ENCODE data around the gene PML. TPM values are rescaled to one million over a fixed set of nuclear protein-coding genes. Genes with fewer than 3 reads are reported as not detected.
A peak's percentile ranks its signal among the peaks of the same experiment; 100 is the strongest.

Gene PML, protein sequence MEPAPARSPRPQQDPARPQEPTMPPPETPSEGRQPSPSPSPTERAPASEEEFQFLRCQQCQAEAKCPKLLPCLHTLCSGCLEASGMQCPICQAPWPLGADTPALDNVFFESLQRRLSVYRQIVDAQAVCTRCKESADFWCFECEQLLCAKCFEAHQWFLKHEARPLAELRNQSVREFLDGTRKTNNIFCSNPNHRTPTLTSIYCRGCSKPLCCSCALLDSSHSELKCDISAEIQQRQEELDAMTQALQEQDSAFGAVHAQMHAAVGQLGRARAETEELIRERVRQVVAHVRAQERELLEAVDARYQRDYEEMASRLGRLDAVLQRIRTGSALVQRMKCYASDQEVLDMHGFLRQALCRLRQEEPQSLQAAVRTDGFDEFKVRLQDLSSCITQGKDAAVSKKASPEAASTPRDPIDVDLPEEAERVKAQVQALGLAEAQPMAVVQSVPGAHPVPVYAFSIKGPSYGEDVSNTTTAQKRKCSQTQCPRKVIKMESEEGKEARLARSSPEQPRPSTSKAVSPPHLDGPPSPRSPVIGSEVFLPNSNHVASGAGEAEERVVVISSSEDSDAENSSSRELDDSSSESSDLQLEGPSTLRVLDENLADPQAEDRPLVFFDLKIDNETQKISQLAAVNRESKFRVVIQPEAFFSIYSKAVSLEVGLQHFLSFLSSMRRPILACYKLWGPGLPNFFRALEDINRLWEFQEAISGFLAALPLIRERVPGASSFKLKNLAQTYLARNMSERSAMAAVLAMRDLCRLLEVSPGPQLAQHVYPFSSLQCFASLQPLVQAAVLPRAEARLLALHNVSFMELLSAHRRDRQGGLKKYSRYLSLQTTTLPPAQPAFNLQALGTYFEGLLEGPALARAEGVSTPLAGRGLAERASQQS
- total RNA-seq, result 28.4 and 30.4 TPM in 2 replicates

DNA sequence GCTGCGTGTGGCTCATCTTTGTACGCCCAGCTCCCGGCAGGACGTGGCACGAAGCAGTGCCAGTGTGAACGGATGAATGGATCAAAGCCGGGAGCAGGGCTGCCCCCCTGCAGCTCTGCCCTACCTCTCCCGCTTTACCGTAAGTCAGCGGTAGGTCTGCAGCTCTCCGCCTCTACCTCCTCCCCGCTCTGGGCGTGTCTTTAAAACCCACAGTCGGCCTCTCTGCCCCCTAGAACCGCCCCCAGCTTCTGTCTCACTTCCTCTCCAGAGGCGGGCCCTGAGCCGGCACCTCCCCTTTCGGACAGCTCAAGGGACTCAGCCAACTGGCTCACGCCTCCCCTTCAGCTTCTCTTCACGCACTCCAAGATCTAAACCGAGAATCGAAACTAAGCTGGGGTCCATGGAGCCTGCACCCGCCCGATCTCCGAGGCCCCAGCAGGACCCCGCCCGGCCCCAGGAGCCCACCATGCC is at the start of gene PML:
Gene PML, plus strand, starts transcription at position 304 of the 471 bp plus-strand sequence. Its CDS starts 97 bp downstream, at position 401.
- DNase-seq (ENCODE audit: low read depth, low spot score), result peak; percentile 91

DNA sequence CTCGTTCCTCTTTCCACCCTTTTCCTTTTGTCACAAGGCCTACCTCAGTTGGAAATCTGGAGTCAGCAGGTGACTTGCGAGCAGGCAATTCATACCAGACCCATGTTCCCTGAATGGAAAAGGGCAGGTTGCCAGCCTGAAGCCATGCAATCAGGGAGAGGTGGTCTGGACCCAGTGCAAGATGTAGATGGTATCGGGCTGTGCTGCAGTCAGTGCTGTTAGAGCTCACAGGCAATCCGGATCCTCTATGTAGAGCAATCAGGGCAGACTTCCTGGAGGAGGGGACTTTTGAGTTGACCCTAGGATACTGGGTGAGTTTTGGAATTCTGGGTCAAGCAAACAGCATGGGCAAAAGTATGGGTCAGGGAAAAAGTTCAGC is 49.4 kb upstream of the PML start:
- DNase-seq (ENCODE audit: low read depth, low spot score), result no peak

DNA sequence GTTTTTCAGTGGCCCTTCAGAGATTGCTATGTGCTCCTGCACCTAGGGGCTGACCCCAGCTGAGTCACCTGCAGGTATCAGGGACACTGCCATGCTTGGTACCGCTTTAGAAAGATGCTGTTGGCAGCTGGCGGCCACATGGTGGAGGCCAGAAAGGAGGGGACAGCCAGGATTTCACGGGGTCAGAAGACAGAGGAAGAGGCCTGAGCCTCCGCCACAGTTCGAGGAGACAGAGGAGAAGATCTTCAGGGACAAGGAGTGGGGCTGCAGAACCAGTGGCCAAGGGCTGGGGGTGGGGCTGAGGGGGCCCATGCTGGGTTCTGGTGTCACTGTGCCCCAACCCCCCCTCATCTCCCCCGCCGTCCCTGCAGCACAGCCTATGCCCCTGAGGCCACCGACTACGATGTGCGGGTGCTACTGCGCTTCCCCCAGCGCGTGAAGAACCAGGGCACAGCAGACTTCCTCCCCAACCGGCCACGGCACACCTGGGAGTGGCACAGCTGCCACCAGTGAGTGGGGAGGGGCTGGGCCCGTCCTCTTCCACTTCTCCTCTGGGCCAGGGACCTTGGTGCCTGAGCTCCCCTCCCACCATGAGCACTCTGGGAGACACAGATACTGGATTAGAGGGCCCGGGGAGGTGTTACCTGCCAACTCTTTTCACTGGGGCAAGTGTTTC is 48.3 kb upstream of the PML start:
- no peak for DNase-seq (ENCODE audit: low read depth, low spot score)

DNA sequence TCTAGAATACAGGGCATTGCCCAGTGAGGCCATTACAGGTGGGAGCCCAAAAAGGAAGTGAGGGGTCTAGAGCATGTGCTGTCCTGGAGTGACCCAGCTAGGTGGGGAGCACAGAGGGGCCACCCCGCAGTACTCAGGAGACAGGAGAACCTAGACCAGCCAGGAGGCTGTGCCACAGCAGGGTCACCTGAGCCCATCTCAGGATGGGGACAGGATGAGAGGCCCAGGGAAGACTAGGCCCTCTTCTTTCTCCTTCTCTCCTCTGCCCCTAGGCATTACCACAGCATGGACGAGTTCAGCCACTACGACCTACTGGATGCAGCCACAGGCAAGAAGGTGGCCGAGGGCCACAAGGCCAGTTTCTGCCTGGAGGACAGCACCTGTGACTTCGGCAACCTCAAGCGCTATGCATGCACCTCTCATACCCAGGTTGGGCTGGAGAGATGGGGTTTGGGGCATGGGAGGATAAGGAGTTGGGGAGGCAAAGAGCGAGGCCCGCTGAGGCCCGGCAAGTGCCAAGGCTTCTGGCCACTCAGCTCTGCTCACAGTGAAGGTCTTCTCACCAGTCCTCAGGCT is 47.6 kb upstream of the PML start:
- DNase-seq (ENCODE audit: low read depth, low spot score), result no peak

DNA sequence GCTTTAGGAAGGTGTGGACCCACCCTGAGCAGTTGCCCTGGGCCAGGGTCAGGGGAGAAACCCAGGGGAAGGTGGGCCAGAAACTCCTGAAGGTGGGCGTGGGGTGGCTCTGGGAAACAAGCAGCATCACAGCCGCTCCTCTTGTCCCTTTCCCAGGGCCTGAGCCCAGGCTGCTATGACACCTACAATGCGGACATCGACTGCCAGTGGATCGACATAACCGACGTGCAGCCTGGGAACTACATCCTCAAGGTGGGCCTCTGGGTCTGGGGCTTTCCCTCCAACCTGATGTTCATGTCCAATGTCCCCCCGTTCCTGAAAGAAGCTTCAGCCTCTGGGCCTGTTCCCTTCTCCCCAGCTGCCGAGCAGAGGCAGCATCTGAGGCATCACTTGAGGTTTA is 46.9 kb upstream of the PML start:
- no peak for DNase-seq (ENCODE audit: low read depth, low spot score)

DNA sequence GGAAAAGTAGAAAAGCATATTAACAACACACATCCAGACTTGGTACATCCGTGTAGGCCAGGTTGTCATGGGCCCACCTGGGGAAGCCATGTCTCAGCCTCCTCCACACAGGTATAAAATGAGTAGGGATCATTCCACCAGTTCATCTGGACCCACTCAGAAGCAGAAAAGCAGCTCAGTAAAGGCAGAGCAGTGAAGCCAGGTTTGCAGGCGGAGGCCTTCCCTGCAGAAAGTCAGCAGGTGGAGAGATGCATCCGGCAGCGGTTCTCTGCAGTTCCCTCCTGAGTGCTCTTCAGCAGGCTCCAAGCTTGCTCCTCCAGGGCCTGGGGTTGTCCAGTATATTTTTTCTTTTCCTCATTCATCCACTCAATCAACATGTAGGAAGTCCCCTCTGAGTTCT is 46.1 kb upstream of the PML start:
- no peak for DNase-seq (ENCODE audit: low read depth, low spot score)

DNA sequence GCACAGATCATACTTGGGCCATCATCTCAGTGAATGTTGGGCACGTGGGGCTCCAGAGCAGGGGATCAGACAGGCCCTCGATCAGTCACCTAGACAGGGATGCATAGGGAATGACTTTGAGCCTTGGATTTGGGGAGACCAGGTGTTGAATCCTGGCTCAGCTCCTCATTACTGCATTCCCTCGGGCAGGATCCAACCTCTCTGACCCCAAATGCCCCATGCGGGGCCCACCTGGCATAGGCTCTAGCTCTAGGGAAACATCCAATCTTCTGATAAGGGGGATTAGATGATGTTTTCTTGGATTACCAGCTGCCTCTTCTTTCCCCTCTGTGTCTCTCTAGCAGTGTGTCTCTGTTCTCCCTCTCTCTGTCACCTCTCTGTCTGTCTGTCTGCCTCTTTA is 45.5 kb upstream of the PML start:
- DNase-seq (ENCODE audit: low read depth, low spot score), result no peak

DNA sequence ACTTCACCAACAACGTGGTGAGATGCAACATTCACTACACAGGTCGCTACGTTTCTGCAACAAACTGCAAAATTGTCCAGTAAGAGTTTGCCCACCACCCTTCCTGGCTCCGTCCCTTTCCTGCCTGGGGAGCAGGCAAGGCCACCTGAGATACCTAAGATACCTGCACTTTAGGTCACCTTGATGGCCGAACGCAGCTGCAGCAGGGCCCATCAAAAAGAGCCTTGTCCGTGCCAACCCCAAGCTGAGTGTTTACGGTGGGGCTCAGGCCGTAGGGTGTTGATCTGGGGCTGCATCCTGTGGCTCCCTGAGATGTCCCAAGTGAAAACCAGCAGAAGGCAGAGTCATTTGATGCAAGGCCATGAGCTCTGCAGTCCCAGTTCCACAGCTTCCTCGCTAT is 45.0 kb upstream of the PML start:
- DNase-seq (ENCODE audit: low read depth, low spot score), result no peak

DNA sequence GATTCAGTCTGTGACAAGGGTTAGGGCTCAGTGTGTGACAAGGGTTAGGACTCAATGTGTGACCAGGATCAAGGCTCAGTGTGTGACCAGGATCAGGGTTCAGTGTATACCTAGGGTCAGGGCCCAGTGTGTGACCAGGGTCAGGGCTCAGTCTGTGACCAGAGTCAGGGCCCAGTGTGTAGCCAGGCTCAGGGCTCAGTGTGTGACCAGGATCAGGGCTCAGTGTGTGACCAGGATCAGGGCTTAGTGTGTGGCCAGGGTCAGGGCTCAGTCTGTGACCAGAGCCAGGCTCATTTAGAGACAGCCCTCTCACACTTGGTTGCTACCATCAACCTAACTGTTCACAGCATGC is 44.1 kb upstream of the PML start:
- no peak for DNase-seq (ENCODE audit: low read depth, low spot score)

DNA sequence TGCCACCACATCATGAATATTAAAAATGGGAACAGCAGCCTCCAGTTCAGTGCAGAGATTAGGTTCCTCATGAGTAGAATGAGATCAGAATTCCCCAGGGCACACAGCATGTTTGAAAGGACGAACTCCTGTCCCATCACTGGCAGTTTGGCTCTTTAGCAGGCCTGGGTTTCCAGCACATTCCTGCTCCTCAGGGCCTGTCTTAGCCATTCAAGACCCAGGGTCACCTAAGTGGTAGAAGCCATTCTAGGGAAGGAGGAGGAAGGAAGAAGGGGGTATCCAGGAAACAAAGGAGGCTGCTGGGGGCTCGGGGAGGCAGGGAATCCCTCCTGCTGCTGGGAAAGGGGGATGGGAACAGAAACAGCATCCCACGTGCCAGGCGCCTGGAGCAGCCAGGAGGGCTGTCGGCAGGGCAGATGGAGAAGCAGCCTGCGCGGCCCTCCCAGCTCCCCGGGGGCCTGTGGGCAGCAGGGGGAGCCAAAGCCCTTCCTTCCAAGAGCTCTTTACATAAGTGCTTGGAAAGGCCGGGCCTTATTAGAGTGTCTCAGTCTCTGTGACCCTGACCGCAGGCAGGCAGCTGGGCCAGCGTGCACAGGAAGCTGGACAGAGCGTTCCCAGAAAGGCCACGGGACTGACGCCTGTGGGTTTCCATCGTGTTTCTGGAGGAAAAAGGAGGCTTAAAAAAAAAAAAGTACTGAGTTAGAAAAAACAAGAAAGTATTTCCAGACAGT is 43.5 kb upstream of the PML start:
- peak; percentile 86 for DNase-seq (ENCODE audit: low read depth, low spot score)

DNA sequence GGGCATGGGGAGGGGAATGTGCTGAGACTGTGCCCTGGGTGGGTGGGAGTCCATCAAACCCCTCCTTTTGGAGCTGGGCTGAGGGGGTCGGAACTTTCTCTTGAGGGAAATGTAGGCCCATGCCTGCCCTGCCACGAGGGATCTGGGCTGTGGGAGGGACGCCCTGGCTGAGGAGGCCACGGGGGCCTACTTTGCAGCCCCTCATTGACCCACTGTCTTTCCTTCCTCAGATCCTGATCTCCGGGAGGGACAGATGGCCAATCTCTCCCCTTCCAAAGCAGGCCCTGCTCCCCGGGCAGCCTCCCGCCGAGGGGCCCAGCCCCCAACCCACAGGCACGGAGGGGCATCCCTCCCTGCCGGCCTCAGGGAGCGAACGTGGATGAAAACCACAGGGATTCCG is 42.9 kb upstream of the PML start:
- no peak for DNase-seq (ENCODE audit: low read depth, low spot score)

DNA sequence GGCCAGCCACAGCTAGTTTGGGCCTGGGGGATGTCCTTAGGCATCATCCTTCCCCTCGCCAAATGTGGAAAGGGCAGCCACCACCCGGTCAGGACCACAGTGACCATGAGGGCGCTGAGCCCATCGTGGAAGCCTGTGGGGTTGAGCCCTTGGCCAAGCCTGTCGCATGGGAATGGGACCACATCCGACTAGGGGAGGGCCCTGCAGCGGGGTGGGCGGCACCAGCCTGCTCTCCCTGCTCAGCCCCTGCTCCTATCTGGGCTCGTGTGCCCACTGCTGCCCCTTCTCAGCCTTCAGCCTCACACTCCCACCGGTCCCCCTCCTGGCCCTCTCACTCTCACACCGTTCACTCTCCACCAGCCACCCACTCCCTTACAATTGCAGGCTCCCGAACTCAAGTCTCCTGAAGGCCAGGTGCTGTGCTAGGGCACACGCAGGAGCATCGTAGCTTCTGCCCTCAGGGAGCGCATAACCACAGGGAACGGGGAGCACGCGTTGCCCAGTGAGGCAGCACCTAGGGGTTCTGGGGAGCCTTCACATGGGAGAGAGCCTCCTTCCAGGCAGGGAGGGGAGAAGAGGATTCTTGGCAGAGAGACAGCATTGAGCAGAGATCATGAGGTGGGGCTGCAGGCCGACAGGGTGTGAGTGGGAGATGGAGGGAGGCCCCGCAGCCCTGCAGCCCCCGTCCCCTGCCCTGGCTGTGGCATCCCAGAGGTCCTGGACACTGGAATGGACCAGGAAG is 42.2 kb upstream of the PML start:
- no peak for DNase-seq (ENCODE audit: low read depth, low spot score)

DNA sequence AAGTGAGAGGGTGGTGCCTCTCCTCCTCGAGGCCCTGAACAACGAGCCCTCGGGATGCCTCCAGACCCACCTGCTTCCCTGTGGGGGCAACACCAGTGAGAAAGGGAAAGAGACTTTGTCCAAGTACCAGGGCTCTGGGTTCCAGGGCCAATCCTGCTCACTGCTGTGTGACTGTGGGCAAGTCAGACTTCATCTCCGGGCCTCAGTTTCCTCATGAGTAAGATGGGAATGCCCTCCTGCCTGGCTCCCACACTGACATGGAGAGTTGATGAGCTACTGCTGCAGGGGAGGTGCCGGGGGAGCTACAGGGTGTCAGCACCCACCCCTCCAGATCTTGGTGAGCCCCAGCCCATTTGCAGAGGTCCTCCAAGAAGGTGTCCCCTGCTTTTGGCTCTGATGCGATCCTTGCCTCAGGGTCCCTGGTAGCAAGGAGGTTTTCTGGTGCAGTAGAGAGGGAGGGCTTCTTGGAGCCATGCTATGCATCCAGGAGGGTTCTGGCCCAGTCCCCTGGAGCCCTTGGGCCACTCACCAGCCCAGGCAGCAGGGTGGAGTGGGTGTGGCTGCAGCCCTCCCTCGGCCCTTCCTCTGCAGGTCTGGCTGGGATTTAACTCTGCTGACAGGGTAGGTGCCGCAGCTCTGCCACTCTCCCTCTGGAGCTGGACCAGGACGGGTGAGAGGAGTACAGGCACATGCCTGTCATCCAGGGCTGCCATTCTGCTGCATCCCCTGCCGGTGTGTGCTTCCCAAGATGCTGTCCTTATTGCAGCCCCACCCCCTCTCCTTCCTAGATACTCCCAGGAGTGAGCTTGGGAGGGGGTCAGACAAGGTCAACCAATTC is 41.4 kb upstream of the PML start:
- no peak for DNase-seq (ENCODE audit: low read depth, low spot score)

DNA sequence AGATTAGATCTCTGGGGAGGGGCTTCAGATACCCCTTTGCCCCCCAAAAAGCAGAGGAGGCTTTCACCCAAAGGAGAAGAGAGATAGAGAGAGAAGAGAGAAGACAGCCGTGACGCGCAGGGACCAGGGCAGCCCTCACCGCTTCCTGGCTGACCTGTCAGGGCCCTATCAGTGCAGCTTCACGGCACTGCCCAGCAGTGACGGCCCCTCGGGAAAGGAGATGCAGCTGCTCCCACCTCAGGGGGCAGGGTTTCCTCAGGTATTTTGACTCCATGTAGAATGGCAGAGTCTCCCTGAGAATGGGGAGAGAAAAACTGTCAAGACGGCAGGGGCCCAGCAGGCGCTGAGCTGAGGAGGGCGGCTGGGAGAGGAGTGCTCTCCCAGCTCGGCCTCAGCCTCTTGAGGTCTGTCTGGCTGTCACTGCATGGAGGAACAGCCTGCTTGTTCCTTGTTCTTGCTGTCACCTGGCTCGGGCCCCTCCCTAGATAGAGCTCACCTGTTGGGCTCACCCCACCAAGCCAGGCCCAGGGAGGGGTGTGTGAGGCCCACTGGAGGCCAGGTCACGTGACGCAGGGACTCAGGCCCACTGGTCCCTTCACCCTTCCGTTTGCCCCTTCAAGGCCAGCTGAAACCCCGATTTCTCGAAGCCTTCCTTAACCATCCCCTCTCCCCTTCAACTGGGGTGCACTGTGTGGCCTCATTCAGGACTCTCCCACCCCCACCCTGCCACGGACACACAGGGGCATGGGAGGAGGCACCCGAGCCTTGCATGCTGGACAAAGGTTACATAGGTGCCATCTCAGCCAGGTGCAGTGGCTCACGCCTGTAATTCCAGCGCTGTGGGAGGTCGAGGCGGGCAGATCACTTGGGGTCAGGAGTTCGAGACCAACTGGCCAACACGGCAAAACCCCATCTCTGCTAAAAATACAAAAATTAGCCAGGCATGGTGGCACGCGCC is 40.0 kb upstream of the PML start:
- DNase-seq (ENCODE audit: low read depth, low spot score), result no peak

DNA sequence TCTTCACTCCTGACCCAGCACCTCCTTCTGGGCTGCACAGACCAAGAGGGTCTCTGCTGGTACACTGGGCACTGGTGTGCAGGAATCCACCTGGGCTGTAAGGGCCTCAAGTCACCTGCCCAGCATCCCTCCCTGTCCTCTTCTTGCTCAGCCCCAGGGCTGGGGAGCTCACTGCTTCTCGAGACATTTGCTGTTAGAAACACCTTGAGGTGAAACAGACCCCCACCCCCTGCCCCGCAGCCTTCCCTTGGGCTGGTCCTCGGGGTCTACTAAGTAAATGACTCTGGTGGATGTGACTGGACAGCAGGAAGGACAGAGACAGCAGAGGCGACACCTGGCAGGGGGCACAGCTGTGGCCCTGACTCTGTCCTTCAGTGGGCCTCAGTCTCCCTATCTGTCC is 39.2 kb upstream of the PML start:
- DNase-seq (ENCODE audit: low read depth, low spot score), result no peak

DNA sequence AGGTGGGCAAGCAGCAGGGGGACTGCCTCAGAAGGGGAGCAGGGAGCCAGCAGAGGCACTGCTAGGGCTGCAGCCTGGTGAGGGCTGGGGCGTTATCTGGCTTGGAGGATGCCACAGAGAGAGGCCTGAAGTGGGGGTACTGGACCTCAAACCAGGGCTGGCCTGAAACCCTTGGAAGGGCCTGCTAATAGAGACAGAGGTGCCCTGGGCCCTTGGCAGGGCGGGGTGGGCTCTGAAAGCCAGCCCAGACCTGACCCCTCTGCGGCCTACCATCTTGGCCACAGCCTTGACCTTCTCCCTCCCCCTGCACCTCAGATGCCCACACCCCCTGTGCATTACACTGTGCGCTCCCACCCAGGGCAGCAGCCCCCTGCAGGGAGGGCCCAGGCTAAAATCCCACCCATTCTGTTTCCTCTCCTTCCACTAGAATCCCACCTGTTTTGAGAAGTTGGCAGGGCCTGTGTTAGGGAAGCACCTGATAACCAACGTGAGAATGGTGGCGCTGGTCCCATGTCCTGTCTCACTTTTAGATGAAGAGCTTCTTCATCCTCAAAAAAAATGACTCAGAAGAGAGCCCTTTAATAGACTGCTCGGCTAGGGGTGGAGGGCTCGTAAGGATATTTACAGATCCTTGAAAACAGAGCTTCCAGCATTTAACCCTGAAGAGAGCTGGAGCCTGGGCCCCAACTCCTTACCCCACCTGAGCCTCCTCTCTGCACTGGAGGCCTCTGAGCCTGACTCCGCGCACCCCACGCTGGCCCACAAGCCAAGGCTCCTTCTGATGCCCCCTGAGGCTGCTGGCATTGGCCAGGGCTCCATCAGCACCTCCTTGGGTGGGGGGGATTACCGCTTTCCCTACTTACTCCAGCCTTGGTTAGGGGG is 38.4 kb upstream of the PML start:
- no peak for DNase-seq (ENCODE audit: low read depth, low spot score)

DNA sequence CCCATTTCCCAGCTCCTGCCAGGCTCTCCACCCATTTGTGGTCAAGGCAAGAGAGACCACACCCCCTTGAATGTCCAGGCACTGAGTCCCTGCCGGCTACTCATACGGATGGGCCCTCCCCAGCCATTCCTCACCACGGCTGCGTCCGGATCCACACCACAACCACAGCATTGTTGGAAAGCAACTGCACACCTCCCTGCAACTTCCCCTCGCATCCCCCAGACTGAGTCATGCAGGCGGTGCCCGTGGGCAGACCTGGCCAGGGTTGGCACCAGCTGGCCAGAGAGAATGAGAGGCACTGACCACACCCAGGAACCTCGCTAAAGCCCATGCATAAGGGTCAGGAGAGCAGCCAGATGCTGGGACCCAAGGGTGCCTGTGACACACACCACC is 37.8 kb upstream of the PML start:
- peak; percentile 52 for DNase-seq (ENCODE audit: low read depth, low spot score)

Data from pulmonary artery endothelial cell (primary cell).